ENCODE measurements around the gene CLIC3.

CLIC3 gene

DNA sequence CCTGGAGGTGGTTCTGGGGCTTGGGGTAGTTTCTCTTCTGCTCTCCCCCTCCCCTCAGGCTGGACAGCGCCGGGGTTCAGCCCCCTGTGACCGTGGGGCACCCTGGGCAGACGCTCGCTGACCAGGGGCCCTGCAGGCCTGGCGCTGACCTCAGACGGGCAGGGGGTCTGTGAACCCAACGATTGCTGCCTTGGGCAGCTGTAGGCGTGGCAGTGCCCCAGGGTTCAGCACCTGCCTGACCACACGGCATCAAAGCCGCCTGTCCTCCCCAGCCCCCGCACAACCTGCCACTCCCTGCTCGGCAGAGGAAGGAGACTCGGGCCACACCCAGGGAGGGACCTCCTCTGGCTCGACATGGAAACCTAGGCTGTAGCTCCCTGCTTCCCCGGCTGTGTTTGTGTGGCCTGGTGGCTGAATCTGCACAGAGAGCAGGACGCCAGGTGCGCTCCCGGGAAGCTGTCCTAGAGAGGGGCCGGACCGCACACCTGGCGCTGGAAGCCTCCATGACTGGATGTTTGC lies 32.1 kb downstream of the CLIC3 start:
- no peak for DNase-seq (ENCODE audit: low read depth in 2 of 2)

DNA sequence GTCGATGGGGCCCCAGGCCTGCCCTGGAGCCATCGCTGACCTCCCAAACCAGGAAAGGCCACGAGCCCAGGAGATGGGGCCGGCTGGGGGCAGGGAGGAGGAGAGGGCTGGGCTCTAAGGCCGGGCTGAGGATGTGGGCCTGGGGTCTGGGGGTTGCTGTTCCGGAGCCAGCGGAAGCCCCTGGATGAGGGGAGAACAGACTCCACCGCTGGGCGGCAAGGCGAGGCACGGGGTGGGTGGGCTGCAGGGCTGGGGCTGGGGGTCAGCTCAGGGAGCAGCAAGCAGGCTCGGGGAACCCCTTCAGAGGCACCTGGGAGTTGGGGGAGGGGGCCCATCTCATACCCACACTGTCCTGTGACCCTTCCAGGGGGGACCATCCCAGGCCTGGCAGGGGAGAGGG lies 32.6 kb downstream of the CLIC3 start:
- no peak for DNase-seq (ENCODE audit: low read depth in 2 of 2)

DNA sequence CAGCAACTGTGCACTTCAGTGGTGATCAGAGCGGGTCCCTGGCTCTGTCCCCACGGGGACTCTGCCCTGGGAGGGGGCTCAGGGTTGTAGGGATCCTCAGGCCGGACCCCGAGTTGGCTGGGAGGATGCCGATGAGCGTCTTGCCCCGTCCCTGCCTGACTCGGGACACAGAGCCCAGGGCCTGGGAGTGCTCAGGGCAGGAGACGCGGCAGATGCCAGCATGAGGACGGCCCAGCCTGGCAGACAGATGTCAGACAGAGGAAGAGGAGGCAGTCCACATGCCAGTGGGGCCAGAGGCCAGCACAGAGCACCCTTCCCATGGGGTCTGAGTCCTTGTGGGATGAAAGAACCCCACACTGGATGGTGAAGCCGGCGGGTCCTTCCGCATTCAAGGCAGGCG lies 33.0 kb downstream of the CLIC3 start:
- no peak for DNase-seq (ENCODE audit: low read depth in 2 of 2)

DNA sequence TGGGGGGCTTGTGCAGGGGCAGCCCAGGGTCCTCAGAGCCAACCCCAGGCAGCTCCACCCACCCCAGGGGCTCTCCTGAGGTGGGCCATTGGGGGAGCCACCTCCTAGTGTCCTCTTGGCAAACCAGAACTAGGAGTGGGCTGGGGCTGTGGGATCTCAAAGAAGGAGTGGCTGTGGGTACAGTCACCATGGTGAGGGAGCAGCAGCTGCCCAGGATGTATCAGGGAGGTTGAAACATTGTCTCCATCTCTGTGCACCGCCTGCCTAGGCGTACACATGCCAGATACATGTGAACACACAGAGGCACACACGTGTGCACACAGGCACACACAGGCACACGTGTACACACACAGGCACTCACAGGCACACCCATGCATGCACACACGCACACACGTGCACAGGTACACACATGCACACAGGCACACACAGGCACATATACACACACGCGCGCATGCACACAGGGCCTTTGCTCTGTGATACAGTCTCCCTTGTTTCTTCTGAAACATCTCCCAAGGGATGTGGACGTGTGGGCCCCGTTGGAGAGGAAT lies 33.6 kb downstream of the CLIC3 start:
- DNase-seq (ENCODE audit: low read depth in 2 of 2) = no peak

DNA sequence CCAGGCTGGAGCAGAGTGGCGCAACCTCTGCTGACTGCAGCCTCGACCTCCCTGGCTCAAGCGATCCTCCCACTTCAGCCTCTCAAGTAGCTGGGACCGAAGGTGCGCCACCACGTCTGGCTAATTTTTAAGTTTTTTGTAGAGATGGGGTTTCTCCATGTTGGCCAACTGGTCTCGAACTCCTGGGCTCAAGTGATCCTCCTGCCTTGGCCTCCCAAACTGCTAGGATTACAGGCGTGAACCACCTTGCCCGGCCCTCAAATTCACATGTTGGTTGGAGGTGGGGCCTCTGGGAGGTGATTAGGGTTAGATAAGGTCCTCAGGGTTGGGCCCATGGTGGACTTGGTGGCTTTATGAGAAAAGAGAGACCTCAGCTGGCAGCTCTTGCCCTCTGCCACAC lies 34.2 kb downstream of the CLIC3 start:
- no peak for DNase-seq (ENCODE audit: low read depth in 2 of 2)

DNA sequence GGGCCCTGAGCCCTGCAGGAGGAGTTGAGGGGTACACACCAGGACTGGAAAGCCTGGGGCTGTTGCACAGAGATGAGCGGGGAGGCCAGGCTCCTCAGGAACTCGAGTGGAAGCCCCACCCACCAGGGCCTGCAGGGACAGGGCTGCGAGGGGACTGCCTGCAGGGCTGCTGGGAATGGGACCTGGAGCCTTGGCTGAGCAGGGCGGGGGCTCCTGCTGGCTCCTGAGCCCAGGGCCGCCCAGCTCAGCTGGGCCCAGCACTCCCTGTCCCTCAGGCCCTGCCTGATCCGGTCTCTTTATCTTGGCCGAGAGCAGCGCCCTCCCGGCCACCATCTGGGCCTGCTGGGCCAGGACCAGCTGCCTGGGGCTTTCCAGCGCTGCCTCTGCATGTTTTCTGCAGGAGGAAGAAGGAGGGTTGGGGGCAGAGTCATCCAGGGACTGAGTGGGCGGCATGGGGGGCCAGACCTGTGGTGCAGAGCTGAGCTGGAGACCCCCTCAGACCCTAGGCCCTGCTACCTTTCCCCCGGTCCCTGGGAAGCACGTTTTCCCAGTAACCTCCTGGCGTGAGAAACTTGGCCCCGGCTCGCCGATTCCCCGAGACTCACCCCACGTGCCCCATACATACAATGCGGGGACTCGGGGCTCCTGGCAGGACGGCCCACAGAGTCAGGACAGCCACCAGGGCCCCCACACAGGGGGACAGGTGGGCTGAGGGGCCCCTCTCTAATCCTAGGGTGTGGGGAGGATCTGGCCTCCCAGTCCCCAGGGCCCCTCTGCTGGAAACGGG lies 34.9 kb downstream of the CLIC3 start:
- DNase-seq (ENCODE audit: low read depth in 2 of 2) = no peak

DNA sequence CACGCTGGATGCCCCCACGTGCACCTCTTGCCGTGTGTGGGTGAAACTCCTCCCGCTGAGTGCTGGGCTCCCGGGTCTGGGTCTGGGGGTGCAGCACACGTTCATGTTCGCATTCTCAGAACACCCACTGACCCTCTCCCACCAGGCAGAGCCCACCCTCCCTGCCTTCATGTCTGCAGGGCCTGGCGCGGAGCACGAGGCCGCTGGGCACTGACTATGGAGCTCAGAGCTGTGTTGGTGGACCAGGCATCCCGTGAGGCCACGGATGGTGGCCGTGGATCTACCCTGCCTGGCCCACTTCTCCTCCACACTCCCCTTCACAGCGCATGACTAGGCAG lies 35.5 kb downstream of the CLIC3 start:
- no peak for DNase-seq (ENCODE audit: low read depth in 2 of 2)

DNA sequence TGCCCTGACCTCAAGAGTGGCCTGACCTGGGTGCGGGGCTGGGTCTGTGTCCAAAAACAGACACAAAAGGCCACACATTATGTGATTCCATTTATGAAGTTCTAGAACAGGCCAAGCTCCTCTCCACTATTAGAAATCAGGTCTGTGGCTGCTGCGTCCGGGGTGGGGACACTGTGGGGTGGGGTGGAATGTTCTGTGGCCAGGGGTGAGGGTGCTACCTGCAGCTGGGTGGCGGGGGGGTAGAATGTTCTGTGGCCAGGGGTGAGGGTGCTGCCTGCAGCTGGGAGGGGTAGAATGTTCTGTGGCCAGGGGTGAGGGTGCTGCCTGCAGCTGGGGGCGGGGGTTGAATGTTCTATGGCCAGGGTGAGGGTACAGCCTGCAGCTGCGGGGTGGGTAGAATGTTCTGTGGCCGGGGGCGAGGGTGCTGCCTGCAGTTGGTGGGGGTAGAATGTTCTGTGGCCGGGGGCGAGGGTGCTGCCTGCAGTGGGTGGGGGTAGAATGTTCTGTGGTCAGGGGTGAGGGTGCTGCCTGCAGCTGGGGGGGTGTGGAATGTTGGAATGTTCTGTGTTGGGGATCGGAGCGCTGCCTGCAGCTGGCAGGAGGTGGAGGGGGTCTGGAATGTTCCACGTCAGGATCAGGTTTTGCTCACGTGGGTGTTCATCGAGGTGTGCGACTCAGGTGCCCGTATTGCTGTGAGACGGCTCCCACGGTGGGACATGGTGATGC lies 36.0 kb downstream of the CLIC3 start:
- no peak for DNase-seq (ENCODE audit: low read depth in 2 of 2)

DNA sequence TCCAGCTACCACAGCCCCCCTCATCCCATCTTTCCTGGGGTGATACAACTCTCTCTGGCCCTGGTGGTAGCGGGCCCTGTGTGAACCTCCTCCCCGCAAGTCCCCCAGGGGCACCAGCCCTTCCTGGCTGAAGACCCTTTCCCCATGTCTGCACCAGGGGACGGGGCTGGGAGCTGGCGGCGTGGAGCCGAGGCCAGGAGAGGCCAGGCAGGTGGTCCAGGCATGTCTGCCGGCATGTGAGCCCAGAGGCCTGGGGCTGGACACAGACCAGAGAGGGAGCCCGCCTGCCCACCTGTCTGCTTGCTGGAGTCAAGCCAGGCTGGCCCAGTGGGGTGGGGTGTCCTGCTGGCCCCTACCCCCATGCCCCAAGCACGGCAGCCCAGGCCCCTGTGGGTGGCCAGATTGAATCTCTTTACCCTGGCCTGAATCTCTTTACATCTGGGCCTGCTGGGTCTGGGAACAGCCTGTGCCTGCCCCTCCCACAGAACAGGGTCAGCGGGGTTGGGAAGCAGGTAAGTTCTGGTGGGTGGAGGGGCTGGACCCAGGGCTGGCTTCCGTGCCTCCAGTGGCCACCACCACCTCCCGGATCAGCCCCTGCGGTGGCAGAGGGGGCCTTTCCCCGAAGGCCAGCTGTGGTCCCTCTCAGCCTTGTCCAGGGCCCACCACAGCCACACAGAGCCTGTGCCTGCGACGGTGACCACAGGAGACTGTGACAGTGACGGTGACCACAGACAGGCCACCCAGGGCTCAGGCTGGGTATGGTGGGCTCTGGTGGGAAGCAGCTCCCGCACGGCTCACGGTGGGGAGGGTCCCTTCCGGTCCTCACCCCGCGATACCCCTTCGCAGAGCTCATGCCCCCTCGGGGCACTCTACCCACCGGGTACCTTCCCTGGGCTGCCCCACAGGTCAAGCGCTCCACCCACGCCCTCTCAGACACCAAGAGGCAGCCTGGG lies 37.2 kb downstream of the CLIC3 start:
- DNase-seq (ENCODE audit: low read depth in 2 of 2) = no peak

DNA sequence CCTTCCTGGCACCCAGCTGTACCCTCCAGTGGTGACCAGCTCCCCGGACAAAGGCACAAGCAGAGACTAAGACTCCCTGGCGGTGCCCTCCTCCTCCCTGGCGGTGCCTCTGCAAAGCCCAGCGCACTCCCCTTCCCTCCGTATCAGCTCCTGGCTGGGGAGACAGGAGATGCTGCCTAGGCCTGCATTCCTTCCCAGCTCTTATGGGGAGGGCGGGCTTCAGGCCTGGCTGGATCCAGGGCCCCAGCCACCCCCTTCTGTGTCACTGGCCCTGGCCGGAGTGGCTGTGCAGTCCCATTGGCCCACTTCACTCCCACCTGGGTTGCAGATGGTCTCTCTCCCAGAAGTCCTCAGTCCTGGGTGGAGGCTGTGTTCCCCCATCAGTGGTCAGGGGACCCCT lies 37.9 kb downstream of the CLIC3 start:
- no peak for DNase-seq (ENCODE audit: low read depth in 2 of 2)

DNA sequence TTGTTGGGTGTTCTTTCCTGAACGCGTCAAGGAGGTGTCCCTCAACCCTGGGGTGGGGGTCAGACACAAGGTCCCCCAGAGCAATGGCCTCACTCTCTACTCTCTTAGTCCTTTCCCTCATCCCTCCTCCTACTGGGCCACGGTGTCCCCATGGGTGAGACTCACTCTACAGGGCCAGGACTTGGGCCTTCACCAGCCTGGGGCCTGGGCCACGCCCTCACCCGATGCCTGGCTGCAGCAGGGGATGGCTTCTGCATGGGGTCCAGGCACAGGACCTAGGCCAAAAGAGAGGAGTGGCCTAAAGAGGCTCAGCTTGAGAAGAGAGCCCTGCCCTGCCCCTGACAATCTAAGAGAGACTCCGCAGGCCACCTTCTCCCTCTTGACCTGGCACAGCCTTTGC lies 38.5 kb downstream of the CLIC3 start:
- DNase-seq (ENCODE audit: low read depth in 2 of 2) = no peak

DNA sequence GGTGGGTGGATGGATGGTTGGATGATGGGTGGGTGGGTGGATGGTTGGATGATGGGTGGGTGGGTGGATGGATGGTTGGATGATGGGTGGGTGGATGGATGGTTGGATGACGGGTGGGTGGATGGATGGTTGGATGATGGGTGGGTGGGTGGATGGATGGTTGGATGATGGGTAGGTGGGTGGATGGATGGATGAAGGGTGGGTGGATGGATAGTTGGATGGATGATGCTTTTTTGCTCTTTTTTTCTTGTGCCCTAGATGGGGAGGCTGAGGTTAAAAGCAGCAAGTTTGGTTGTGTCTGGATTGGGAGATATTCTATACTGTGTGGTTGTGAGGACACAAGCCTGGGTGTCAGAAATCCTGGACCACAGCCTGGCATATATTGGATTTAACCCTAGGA lies 38.9 kb downstream of the CLIC3 start:
- DNase-seq (ENCODE audit: low read depth in 2 of 2) = no peak

DNA sequence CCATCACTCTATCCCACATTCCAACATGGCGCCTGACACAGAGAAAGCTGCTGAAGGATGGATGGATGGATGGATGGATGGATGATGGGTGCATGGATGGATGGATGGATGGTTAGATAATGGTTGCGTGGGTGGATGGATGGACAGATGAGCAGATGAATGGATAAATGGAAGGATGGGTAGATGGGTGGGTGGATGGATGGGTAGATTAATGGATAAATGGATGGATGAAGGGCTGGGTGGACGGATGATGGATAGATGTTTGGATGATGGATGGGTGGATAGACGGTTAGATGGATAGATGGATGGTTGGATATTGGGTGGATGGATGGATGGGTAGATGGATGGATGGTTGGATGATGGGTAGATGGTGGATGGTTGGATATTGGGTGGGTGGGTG lies 39.8 kb downstream of the CLIC3 start:
- no peak for DNase-seq (ENCODE audit: low read depth in 2 of 2)

DNA sequence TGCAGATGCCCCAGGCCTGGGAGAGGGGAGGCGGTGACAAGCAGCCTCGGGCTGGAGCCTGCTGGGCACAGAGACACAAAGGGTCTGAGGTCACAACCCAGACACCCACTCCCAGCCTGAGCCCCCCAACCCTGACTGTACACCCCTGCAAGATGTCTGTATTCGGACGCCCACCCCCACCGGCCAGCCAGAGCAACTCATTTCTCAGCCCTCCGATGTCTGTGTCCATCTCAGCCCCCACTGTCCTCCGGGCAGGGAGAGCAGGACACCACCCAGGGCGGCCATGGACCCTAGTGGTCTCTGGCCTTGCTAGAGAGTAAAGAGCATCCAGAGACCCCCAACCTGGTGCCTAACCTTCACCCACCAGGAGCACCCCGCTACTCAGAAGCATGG lies 40.4 kb downstream of the CLIC3 start:
- DNase-seq (ENCODE audit: low read depth in 2 of 2) = no peak

DNA sequence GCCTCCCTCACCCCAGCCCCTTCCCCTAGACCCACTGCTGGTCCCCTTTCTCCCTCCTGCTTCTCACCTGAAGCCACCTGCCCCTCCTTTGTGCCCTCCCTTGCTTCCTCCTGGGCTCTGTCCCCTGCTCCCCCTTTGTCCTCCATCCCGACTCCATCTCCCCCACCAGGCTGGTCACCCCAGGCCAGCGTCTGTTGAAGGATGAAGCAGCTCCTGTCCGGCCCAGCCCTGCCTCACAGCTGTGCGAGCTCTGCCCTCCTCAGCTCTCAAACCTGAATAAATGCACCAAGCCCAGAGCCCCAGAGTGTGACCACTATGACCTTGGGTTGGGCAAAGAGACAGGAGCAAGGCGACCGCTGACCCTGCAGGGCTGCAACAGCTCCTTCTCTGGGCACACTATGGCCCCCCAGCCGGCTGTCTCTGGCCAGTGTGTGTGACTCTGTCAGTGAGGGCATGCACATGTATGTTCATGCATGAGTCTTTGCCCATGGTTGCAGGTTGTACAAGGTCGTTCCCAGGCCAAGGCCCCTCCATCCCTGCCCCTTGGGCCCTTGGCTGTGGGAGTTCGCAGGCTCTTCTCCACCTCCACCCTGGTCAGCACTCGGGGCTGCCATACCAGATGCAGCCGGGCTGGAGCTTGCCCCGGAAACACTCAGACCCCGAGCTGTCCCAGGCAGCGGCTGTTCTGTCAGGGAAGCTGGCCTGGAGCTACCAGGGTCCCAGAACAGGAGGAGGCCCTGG lies 41.0 kb downstream of the CLIC3 start:
- DNase-seq (ENCODE audit: low read depth in 2 of 2) = no peak

DNA sequence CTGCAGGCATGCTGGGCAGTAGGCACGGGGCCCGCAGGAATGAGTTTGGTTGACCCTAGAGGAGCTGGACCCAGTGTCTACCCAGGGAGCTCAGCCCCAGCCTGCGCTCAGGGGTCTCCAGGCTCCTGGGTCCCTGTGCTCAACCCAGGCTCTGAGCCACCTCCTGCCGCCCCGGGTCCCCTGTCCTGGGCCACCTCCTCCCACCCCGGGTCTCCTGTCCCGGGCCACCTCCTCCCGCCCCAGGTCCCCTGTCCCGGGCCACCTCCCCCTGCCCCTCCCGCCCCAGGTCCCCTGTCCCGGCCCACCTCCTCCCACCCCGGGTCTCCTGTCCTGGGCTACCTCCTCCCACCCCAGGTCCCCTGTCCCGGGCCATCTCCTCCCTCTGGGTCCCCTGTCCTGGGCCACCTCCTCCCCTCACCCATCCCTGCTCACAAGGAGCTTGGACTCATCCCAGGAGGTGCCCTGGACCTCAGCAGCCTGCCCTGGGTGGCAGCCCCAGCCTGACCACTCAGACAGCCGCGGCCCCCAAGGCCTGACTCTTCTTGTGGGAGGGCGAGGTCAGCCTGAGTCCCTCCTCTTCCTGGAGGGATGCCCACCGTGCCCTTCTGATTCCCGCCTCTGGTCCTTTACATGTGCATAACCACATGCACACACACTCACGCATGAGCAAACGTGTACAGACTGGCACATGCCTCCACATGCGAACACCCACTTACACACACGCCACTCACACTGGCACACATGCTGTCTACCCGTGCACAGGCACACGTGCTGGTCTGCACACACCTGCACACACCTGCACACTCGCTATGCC lies 41.9 kb downstream of the CLIC3 start:
- no peak for DNase-seq (ENCODE audit: low read depth in 2 of 2)

DNA sequence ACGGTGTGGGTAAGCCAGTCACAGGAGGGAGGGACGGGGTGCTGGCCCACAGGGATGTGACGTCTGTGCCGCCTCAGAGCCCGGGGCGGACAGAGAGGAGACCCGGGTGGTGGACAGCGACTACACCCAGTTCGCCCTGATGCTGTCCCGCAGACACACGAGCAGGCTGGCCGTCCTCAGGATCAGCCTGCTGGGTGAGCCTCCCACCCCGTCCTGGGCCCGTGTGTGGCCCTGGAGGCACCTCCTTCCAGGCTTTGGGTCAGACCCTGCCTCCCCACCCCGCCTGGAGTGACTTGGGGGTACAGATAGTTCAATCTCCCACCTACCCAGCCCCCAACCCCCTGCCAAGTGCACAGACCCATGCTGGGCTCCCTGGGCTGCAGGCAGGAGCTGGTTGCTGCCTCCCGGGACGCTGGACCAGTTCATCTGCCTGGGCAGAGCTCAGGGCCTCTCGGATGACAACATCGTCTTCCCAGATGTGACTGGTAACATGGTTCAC lies 42.5 kb downstream of the CLIC3 start:
- DNase-seq (ENCODE audit: low read depth in 2 of 2) = no peak

DNA sequence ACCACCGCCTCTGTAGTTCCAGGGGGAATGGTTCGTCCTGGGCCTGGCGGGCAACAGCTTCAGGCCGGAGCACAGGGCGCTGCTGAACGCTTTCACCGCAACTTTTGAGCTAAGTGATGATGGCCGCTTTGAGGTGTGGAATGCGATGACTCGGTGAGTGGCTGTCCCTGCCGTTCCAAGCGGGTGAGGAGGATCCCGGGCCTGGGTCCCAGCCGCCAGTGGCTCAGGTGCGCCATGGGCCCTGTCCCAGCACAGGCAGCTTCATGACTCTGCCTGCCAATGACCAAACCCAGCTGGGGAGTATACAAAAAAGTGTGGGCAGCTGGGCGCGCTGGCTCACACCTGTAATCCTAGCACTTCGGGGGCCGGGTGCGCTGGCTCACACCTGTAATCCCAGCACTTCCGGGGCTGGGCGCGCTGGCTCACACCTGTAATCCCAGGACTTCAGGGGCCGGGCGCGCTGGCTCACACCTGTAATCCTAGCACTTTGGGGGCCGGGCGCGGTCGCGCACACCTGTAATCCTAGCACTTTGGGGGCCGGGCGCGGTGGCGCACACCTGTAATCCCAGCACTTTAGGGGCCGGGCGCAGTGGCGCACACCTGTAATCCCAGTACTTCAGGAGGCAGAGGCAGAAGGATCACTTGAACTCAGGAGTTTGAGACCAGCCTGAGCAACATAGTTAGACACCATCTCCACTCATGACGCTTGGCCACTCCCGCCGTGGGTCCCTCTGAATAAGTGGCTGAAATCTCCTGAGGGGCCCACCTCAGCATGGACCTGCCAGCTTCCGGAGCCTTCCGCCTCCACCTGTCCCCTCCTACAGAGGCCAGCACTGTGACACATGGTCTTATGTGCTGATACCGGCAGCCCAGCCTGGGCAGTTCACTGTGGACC lies 43.2 kb downstream of the CLIC3 start:
- DNase-seq (ENCODE audit: low read depth in 2 of 2) = no peak

DNA sequence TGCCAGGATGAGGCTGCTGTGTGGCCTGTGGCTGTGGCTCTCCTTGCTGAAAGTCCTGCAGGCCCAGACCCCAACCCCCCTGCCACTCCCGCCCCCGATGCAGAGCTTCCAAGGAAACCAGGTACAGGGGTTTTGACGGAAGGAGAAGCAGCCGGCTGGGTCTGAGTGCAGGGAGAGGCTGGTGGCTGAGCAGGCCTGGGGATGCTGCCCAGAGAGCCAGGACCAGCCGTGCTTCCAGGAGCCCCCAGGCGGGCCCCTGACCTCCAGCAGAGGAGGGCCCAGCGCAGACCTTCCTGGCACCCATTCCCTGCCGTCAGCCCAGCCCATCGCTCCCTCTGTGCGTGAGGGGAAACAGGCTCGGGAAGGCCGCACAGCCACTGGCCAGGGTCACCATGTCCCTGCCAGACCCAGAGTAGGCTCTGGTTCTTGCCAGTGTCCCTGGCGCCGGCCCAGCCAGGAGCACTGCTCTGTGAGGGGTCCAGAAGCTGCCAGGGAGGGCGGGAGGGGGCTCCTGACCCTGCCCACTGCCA lies 44.0 kb downstream of the CLIC3 start:
- no peak for DNase-seq (ENCODE audit: low read depth in 2 of 2)
